Aorta (tissue), 5 donors: ENCODE measurements around the gene BICRAL. TPM values are rescaled to one million over a fixed set of nuclear protein-coding genes. Genes with fewer than 3 reads are reported as not detected.
A peak's percentile ranks its signal among the peaks of the same experiment; 100 is the strongest.
"Not testable (repeated sequence)": the region's sequence is repeated elsewhere in the genome, so short reads cannot be mapped to it uniquely, and the experiment has no call there.

Source experiments
- ATAC-seq: fragments of 200-7000 bp; cut with Tn5 transposase; one replicate; pipeline ENCODE4 v1.9.1; 2022; ENCODE audit warnings: moderate library complexity; ENCODE audit not compliant: low FRiP score
- DNase-seq, 2 donors: peaks; one replicate each; pipeline ENCODE4 v3.0.0-alpha.2; 2020
- H3K27ac ChIP-seq, 2 donors: one replicate each; pipeline ENCODE4 v1.5.1; 2013; ENCODE audit warnings: low read length in 2 of 2, mild to moderate bottlenecking in 2 of 2, moderate library complexity in 2 of 2, control low read depth in 1 of 2, inconsistent platforms in 1 of 2, low read depth in 1 of 2
- H3K27me3 ChIP-seq, 2 donors: one replicate each; pipeline ENCODE4 v1.6.1; 2013; ENCODE audit warnings: control low read depth in 1 of 2, low read length in 1 of 2, mild to moderate bottlenecking in 1 of 2, moderate library complexity in 1 of 2; ENCODE audit not compliant: insufficient read depth in 2 of 2, control insufficient read depth in 1 of 2
- H3K36me3 ChIP-seq, 2 donors: one replicate each; pipeline ENCODE4 v1.6.1; 2013; ENCODE audit warnings: control low read depth in 1 of 2, low read length in 1 of 2, mild to moderate bottlenecking in 1 of 2; ENCODE audit not compliant: insufficient read depth in 2 of 2, control insufficient read depth in 1 of 2
- H3K4me1 ChIP-seq, 2 donors: one replicate each; pipeline ENCODE4 v1.6.1; 2013; ENCODE audit warnings: low read length in 2 of 2, control low read depth in 1 of 2, mild to moderate bottlenecking in 1 of 2, moderate library complexity in 1 of 2; ENCODE audit not compliant: insufficient read depth in 2 of 2, control insufficient read depth in 1 of 2
- H3K4me3 ChIP-seq, 2 donors: one replicate each; pipeline ENCODE4 v1.5.1; 2013; ENCODE audit warnings: low read length in 2 of 2, control low read depth in 1 of 2, mild to moderate bottlenecking in 1 of 2
- H3K9me3 ChIP-seq: one replicate; pipeline ENCODE4 v1.6.1; 2013; ENCODE audit warnings: mild to moderate bottlenecking, low read length; ENCODE audit not compliant: control insufficient read depth
- WGBS, 2 donors: extraction: QIAGEN DNeasy Blood & Tissue Kit; methylation state at CpG; one replicate each; pipeline ENCODE4 v1.1.7; 2013; 5-methylcytosine and 5-hydroxymethylcytosine counted together
- intact Hi-C, 2 donors: fragments of 100-400 bp; cut with DNase I; formaldehyde crosslinking; loops; one replicate each; pipeline versions ENCODE4 v1.14.2 to v1.15.0; 2022
- polyA plus RNA-seq, 2 donors: library from polyadenylated mRNA; stranded (reverse); fragments of 200-250 nt; gene quantifications; one replicate each; pipeline ENCODE4 v1.2.3, GENCODE V29; 2013
- total RNA-seq, 2 donors: library from RNA; stranded (reverse); fragmentation: NEBNext Ultra II Directional; extraction: Animal tissue kit (Norgen Biotek cat#: 25700); gene quantifications; one replicate each; pipeline ENCODE4 v1.2.1, GENCODE V29; 2021
- donor health status: healthy with polysubstance abuse.
- donor health status: Bipolar disorder and iron deficiency.
- donor health status: DM: no; HTN: no; CAD: no.
- donor health status: DM: no; HTN: no; CAD: no.
- donor health status: DM: yes; HTN: yes; CAD: no.

The BICRAL gene
- total and polyA plus RNA-seq, 4 donors, result 4.8 to 21.1 (median 11.5) TPM

DNA sequence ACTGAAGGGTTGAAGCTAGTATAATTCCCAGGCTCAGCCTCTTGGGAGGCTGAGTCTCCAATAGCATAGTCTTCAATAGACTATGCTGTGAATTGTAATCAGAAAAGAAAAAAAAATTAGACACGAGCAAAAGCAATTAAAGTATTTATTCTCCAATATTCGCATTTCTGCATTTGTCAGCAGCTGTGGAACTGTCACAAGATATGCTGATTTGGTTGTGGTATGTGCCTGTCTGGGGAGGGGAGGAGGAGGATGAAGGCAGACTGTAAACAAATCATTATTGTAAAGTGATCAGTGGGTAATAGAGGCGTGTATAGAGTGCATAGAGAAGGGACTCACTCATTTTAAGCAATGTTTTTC, 10.1 kb upstream of the BICRAL start:
- no peaks in the 10 kb centered on the region for H3K27me3 ChIP-seq
- no peak for DNase-seq
- WGBS, 2 donors, result 77 to 79% methylated on average over 3 of the region's 3 CpGs
- no peak for ATAC-seq
- H3K27ac ChIP-seq, result no peak overlapping the region
- H3K4me3 ChIP-seq, result no peak overlapping the region
- intact Hi-C loops, result no loop called here
- H3K9me3 ChIP-seq, result no peaks in the 10 kb centered on the region
- no peaks in the 10 kb centered on the region for H3K36me3 ChIP-seq
- H3K4me1 ChIP-seq, result no peaks in the 10 kb centered on the region

GRCh38 chr6:42774201-42774600, 7.7 kb upstream of the BICRAL start:
- Histone ChIP-seq H3K27ac (no peak overlapping the region), H3K9me3 (no peaks in the 10 kb centered on the region), H3K36me3 (no peaks in the 10 kb centered on the region), H3K4me1 (no peaks in the 10 kb centered on the region), H3K27me3 (no peaks in the 10 kb centered on the region), H3K4me3 (no peak overlapping the region)
- no peak for DNase-seq
- intact Hi-C loops, result no loop called here
- 94 to 97% methylated on average over 4 of the region's 4 CpGs for WGBS, 2 donors
- no peak for ATAC-seq

- H3K36me3 ChIP-seq, H3K4me1 ChIP-seq, DNase-seq, H3K27me3 ChIP-seq, ATAC-seq, H3K9me3 ChIP-seq, H3K4me3 ChIP-seq, H3K27ac ChIP-seq, intact Hi-C loops: not testable (repeated sequence)
- 91% methylated on average over 10 of the region's 10 CpGs for WGBS, 2 donors
Measured at GRCh38 chr6:42774821-42775487, 6.9 kb upstream of the BICRAL start.

GRCh38 chr6:42777126-42777822, 4.6 kb upstream of the BICRAL start:
- no peaks in the 10 kb centered on the region for H3K4me1 ChIP-seq
- DNase-seq (no peak), ATAC-seq (no peak)
- H3K36me3 ChIP-seq, result no peaks in the 10 kb centered on the region
- no peak overlapping the region for H3K4me3 ChIP-seq
- H3K27me3 ChIP-seq, result no peaks in the 10 kb centered on the region
- 87 to 88% methylated on average over 2 of the region's 2 CpGs for WGBS, 2 donors
- intact Hi-C loops, result no loop called here
- no peak overlapping the region for H3K27ac ChIP-seq
- H3K9me3 ChIP-seq, result no peaks in the 10 kb centered on the region

- Histone ChIP-seq H3K27me3 (no peaks in the 10 kb centered on the region), H3K4me3 (no peak overlapping the region), H3K4me1 (no peaks in the 10 kb centered on the region), H3K36me3 (no peaks in the 10 kb centered on the region), H3K27ac (no peak overlapping the region), H3K9me3 (no peaks in the 10 kb centered on the region)
- DNase-seq (no peak), ATAC-seq (no peak)
- intact Hi-C loops, result no loop called here
- 87 to 93% methylated on average over 2 of the region's 2 CpGs for WGBS, 2 donors
Measured at GRCh38 chr6:42778122-42778521, 3.7 kb upstream of the BICRAL start.

DNA sequence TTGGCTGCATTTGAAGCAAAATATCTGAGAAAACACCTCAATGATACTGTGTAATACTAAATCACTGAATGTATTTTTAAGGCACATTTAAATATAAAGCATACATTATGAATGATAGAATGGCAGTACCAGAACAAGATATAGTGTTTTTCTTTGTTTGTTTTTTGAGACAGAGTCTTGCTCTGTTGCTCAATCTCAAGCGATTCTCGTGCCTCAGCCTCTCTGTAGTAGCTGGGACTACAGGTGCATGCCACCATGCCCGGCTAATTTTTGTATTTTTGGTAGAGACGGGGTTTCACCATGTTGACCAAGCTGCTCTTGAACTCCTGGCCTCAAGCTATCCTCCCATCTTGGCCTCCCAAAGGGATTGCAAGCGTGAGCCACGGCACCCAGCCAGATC, 2.3 kb upstream of the BICRAL start:
- Histone ChIP-seq H3K4me1 (no peaks in the 10 kb centered on the region), H3K4me3 (no peak overlapping the region), H3K27ac (no peak overlapping the region), H3K27me3 (no peaks in the 10 kb centered on the region), H3K36me3 (no peaks in the 10 kb centered on the region), H3K9me3 (no peaks in the 10 kb centered on the region)
- ATAC-seq (no peak), DNase-seq (no peak)
- 95 to 98% methylated on average over 6 of the region's 6 CpGs for WGBS, 2 donors
- intact Hi-C loops, result no loop called here

GRCh38 chr6:42781546-42781795, 381 bp upstream of the BICRAL start:
- Histone ChIP-seq H3K4me3 (peak overlapping the region; percentile 74 to 99), H3K27ac (no peak overlapping the region), H3K27me3 (no peaks in the 10 kb centered on the region), H3K36me3 (no peaks in the 10 kb centered on the region), H3K4me1 (no peaks in the 10 kb centered on the region), H3K9me3 (no peaks in the 10 kb centered on the region)
- ATAC-seq (no peak), DNase-seq (no peak)
- intact Hi-C loops, result loop anchor here in 1 of 2 donors (1.0 to 5.0 kb wide), 3 partner anchors 34 to 96 kb away; partner anchors contain the start of gene RPL7L1
- WGBS, 2 donors, result 0% methylated on average over 4 of the region's 4 CpGs

DNA sequence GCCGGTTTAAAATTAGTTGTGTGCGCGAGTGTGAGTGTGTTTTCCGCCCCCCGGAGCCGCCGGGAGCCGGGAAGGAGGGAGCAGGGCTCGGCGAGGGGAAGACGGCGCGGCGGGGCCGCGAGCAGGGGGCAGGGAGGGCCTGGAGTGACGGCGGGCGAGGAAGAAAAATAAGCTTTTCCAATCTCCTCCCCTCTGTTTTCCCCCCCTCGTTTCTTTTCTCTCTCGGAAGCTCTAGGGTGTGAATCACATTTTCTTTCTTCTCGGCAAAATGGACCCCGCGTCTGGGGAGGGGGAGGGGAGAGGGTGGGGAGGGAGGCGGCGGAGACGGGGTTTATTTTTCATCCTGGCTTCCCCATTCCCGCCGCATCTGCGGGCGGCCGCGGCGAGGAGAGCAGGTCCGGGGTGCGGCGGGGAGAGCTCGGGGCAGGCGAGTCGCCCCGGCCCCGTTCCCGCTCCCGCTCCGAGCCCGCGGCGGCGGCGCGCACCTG, 881 bp downstream of the BICRAL start:
- 0% methylated on average over 39 to 51 of the region's 51 CpGs for WGBS, 2 donors
- Histone ChIP-seq H3K4me1 (peaks cover 0 to 3% of the 10 kb centered on the region in 2 donors), H3K36me3 (no peaks in the 10 kb centered on the region), H3K27me3 (no peaks in the 10 kb centered on the region), H3K9me3 (no peaks in the 10 kb centered on the region), H3K4me3 (peak overlapping the region; percentile 74 to 99), H3K27ac (peak overlapping the region; percentile 100)
- peak in 1 of 2 donors; percentile 94 for DNase-seq
- ATAC-seq, result peak; percentile 90
- intact Hi-C loops, result loop anchor here (2.0 to 5.0 kb wide), 3 partner anchors 36 to 95 kb away; partner anchors contain the start of genes RPL7L1 (in 1 of the 2) and TBCC (in 1 of the 2)
